Posterior vena cava (tissue), 2 donors: ENCODE measurements around the gene THADA. TPM values are rescaled to one million over a fixed set of nuclear protein-coding genes. Genes with fewer than 3 reads are reported as not detected.
A peak's percentile ranks its signal among the peaks of the same experiment; 100 is the strongest.

Experiments used
- DNase-seq: peaks from one replicate; pipeline ENCODE4 v3.0.0-alpha.2; 2020; ENCODE audit warnings: low spot score
- intact Hi-C, 2 donors: fragments of 100-400 bp; cut with DNase I; formaldehyde crosslinking; loops; one replicate each; pipeline versions ENCODE4 v1.14.1 to v1.14.2; 2022 to 2023
- total RNA-seq, 2 donors: library from RNA; stranded (reverse); fragmentation: NEBNext Ultra II Directional; extraction: Animal tissue kit (Norgen Biotek cat#: 25700); gene quantifications; one replicate each; pipeline ENCODE4 v1.2.1, GENCODE V29; 2021
- donor health status: DM: yes; HTN: yes; CAD: no.
- donor health status: DM: yes; HTN: yes; CAD: no.

THADA gene
- total RNA-seq, 2 donors from 2014 or later: 29.9 to 30.7 TPM

- intact Hi-C loops: no loop called here
- no peak for DNase-seq
Measured at GRCh38 chr2:43361286-43361685, 234.6 kb downstream of the THADA start.

DNA sequence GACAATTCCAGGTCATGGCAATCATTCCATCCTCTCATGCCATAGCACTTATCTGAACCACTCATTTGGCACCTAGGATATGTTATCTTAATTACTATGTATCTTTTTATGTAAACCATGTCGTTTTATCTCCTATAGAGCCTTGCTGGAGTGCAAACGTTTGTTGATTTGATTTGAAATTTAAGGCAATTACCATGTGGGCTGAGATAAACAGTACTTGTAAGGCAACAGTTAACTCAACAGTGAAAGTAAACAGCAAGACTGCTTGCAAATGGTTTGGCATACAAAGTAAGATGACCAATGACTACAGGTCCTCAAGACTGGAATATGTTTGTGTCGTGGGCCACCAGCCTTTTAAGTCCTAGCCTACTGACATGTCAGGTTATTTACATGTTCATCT is 235.7 kb downstream of the THADA start:
- intact Hi-C loops: no loop called here
- DNase-seq: no peak

GRCh38 chr2:43358410-43359201 is 237.2 kb downstream of the THADA start:
- no peak for DNase-seq
- intact Hi-C loops: no loop called here

DNA sequence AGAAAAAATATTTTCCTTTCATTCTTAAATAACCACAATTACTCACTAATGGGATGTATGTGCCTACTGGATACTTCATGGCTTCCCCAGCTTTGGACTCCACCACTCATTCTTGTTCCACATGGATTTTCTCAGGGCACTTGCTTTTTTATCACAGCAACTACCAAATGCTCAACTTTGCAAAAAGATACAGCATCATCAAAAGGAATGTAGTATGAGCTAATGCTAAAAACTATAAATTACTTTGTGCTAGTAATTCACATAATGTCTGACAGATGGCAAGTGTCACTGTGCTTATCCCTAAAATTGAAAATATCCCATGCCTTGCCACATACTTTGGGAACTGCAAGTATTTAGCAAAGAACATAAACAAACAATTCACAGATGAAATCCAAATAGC is 239.1 kb downstream of the THADA start:
- no peak for DNase-seq
- intact Hi-C loops: no loop called here

GRCh38 chr2:43355399-43355798 is 240.4 kb downstream of the THADA start:
- no peak for DNase-seq
- intact Hi-C loops: no loop called here

DNA sequence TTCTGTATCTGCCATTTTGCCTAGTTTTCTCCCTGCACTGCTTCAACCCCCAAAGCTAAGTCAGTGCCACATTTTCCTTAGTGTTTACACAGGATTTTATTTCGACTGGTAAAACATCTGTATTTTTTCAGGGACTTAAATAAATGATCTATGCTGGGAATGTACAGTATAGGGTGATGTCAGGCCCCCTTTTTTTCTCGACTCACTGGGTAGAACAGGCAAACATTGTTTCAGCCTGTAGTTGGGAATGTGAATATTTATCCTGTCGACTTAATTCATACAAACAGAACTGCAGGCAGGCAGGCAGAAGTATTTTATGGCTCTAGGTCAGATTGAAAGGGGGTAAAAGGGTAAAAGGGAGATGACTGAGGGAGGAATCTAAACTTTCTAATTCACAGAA is 245.9 kb downstream of the THADA start:
- intact Hi-C loops: loop anchor here in 1 of 2 donors (10.0 kb wide), 1 partner anchor 1235 kb away; no protein-coding TSS in a partner anchor
- DNase-seq: no peak

DNA sequence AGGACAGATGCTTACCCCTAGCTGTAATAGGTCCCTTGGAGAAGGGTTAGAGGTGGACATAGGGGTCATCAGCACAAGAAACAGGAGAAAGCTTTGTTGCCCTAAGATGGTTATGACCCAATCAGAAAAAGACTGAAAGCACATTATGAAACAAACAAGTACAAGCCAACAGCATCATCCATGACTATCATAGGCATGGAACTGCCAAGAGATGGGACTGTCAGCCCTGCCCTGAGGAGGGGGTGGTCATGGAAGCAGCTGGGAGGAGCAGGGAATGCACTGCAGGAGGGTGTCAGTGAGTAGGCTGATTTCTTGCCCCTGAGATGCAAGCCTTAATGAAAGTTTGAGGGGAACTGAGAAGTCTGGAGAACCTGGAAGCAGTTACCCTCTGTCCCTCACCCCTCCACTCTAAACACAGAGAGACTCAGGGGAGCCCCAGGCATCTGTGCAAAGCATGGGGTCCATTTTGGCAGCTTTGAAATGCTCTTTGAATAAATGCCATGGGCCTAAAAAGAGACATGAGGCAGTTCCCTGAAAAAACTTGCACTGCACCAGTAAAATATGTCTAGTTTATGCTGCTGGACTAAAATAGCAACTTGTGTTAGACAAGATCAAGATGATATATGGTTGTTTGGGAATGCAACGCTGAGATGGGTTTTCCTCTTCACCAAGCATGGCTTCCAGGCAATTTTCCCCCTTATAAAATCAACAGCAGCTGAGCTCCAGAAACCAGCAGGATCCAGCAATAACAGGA is 246.8 kb downstream of the THADA start:
- intact Hi-C loops: loop anchor here in 1 of 2 donors (10.0 kb wide), 1 partner anchor 1236 kb away; no protein-coding TSS in a partner anchor
- no peak for DNase-seq

DNA sequence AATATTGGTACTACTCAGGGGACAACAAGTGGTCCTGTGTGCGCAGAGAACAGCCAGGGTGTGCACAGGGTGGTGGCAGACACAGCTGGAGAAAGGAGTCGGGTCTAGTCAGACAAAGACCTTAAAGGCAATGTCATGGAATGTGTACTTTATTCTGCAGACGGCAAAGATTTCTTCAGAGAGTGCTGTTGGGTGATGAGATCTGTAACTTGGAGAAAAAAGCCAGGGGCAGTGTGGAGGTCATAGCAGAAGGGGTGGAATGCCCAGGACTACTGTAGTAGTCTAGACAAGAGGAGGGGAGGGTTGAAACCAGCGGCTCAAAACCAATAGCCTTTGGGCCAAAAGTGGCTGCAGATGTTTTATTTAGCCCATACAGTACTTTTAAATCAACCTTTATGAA is 248.1 kb downstream of the THADA start:
- no peak for DNase-seq
- intact Hi-C loops: loop anchor here in 1 of 2 donors (10.0 kb wide), 1 partner anchor 1237 kb away; no protein-coding TSS in a partner anchor

DNA sequence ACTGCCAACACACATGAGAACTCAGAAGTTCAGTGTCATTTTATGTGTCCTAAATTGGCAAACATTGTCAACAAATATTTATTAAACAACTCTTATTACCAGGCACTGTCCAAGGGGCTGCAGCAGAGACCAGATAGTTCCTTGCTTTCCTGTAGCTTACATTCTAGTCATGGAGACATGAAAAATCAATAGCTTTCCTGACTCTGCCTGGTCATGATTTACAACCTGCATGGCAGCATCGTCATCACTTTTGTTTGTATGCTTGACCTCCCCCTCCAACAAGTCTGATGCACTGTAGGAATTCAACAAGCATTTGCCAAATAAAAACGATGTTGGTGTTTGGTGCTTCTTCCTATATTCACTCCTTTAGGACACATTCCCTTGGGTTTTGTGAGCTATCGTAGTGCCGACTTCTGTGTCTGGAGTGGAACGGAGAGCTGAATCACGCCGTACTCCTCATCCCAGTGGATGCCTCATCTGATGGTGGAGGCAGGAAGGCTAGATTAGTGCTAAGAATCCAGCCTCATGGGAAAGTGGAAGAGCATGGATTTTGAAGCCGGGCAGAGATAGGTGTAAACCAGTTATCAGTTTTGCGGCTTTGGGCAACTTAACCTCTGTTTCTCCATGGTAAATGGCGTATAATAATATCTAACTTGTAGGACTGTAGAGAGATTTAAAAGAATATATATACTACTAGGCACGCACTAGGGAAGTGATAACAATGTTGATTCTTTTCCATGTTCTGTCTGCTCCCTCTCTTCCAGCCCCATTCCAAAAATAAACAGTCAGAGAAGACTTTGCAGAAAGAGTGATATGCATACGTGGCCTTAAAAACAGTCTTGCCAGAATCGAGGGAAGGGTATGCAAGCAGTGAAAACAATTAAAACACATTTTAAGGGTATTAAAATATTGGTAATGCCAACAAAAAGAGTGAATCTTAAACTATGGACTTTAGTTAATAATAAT is 249.0 kb downstream of the THADA start:
- DNase-seq: no peak
- intact Hi-C loops: loop anchor here in 1 of 2 donors (10.0 kb wide), 1 partner anchor 1238 kb away; no protein-coding TSS in a partner anchor

DNA sequence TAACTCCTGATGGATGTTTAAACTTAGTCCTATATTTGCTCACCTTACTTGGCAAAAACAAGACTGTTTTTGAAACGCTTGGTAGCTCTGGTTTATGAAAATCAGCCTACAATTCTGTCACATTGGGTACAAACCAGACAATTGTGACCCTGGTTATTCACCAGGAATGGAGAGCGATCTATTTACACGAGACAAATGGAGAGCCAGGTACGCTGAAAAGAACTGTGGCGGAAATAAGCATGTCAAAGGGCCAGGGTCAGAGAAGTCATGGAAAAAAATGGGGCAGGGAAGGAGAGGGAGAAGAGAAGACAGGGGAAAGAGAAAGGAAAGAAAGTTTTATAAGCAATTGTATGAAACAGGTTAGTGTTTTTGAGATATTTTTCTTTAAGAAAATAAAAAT is 250.0 kb downstream of the THADA start:
- intact Hi-C loops: loop anchor here in 1 of 2 donors (10.0 kb wide), 1 partner anchor 1239 kb away; no protein-coding TSS in a partner anchor
- no peak for DNase-seq

- intact Hi-C loops: loop anchor here in 1 of 2 donors (10.0 kb wide), 1 partner anchor 1239 kb away; no protein-coding TSS in a partner anchor
- no peak for DNase-seq
Measured at GRCh38 chr2:43345391-43345813, 250.4 kb downstream of the THADA start.

GRCh38 chr2:43344868-43345373 is 250.9 kb downstream of the THADA start:
- no peak for DNase-seq
- intact Hi-C loops: loop anchor here in 1 of 2 donors (10.0 kb wide), 1 partner anchor 1240 kb away; no protein-coding TSS in a partner anchor

GRCh38 chr2:43343573-43344304 is 252.1 kb downstream of the THADA start:
- intact Hi-C loops: loop anchor here in 1 of 2 donors (10.0 kb wide), 1 partner anchor 1241 kb away; no protein-coding TSS in a partner anchor
- peak; percentile 86 for DNase-seq

DNA sequence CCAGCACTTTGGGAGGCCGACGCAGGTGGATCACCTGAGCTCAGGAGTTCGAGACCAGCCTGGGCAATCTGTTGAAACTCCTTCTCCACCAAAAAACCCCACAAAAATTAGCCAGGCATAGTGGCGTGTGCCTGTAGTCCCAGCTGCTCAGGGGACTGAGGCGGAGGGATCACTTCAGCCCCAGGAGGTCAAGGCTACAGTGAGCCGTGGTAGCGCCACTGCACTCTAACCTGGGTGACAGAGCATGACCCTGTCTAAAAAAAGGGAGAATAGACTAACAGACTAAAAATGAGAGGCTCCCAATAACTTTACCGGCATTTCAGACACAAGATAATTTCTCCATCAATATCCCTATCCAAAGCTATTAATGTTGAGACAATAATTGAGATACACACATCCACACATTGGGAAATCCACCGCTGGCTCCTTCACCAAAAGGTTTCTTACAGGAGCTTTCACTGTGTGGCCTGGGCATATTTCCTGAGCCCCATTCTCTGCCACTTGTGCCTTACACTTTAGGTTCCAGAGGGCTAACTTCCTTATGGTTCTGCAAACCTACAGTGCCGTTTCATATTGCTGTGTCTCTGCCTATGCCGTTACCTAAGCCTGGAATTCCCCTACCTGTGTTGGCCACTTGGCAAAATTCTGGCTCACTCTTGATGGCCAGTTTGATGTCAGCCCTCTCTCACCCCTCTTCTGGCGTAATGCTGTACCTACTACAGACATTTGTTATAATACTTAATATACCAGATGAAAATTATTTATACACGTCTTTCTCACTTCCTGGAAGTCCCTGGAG is 253.7 kb downstream of the THADA start:
- no peak for DNase-seq
- intact Hi-C loops: loop anchor here in 1 of 2 donors (10.0 kb wide), 1 partner anchor 1243 kb away; no protein-coding TSS in a partner anchor

GRCh38 chr2:43340945-43341356 is 254.9 kb downstream of the THADA start:
- intact Hi-C loops: loop anchor here in 1 of 2 donors (10.0 kb wide), 1 partner anchor 1244 kb away; no protein-coding TSS in a partner anchor

GRCh38 chr2:43340066-43340465 is 255.8 kb downstream of the THADA start:
- no peak for DNase-seq
- intact Hi-C loops: loop anchor here in 1 of 2 donors (10.0 kb wide), 1 partner anchor 1245 kb away; no protein-coding TSS in a partner anchor

More at GRCh38 chr2:43340945-43341356, 254.9 kb downstream of the THADA start:
- DNase-seq: no peak

- intact Hi-C loops: no loop called here
- no peak for DNase-seq
Measured at GRCh38 chr2:43333656-43334144, 262.1 kb downstream of the THADA start.
